GM19372 (cell line): ENCODE data around the gene FAM110A.
"Not testable (repeated sequence)": the region's sequence is repeated elsewhere in the genome, so short reads cannot be mapped to it uniquely, and the experiment has no call there.

Source experiments
- ATAC-seq: cut with Tn5 transposase; IDR thresholded peaks from one replicate; pipeline ENCODE4 v1.9.1; 2021; ENCODE audit warnings: mild to moderate bottlenecking, low read depth, moderate library complexity; ENCODE audit not compliant: unreplicated experiment

FAM110A gene

DNA sequence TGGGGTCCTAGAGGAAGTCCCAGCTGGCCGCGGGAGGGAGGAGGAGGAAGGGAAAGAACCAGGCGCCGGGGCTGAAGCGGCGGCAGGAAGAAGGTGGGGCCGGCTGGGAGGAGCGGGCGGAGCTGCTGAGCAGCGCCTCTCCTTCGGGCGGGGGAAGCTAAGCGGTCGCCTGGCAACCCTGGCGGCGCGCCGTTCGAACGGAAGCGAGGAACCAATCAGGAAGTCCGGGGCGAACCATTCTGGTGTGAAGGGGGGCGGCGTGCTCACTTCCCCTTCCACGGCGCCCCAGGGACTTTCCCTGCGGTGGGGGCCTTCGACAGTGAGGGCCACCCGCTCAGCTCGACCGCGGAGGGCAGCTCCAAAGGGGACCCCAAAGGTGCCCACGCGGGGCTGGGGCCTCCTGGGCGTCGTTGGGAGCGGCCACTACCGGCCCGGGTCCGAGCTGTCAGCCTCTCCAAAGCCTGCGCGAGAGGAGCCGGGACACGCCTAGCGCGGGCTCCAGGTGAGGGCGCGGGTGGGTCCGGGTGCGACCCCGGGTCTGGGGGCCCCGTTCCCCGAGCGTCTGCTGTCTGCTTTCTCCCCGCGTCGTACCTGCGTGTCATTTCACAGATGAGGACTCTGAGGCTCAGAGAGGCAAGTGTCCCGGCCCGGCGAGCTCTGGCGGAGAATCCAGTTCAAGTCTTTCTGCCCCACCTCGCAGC lies at the start of gene FAM110A:
Gene FAM110A, plus strand, starts transcription at position 266 of the 701 bp plus-strand sequence. CDS start 11,090 bp downstream, outside the sequence.
- ATAC-seq = peak; percentile 95

DNA sequence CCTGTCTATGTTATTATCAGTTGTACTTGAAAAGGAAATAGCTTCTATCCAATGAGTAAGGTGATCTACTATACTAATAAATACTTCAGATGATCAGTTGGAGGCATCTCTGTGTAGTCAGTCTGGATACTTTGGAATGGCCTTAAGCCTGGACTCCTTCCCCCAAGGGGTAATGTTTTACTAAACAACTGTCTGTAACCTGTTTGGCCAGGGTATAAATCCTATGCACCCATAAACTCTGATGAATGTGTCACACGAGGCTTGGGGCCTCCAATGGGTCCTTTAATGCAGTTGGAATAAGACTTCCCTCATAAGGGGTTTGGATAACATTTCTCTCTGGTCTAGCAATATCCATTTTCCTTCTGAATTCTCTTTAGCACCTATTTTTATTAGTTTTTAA lies 45.7 kb upstream of the FAM110A start:
- no peak for ATAC-seq

DNA sequence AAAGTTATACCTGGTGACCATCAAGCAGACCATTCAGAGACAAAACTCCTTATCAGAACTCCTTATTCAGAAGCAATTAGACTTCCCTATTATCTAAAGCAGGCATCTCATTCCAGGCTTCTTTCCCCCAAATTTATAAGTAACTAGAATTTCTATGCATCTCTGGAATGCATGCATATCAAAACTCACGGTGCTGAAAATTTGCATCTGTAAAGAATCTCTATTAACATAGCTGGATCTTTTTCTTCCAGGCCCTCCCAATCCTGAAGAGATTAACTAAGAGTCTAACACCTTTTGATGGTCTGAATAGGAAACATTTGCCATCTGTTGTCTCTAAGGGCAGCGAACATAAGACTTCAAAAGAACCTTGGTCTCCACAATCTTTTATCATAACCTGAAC lies 42.5 kb upstream of the FAM110A start:
- ATAC-seq = no peak

DNA sequence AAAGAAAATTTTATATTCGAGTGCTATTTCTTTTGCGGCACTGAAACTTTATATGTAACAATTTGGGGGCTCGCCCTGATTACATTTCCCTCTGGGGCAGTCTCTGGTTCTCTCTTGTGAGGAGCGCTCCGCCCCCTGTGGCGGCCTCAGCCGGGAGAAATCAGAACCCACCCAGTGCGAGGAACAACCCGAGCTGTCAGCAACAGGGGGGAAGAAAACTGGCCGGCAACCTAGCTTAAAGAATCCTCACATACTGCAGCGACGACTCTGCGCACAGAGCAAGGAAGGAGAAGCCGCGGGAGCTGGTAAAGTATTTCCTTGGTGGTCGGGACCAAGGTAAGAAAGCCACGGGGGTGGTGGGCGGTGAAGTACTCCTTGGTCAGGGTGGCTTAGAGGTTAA lies 41.3 kb upstream of the FAM110A start:
- no peak for ATAC-seq

DNA sequence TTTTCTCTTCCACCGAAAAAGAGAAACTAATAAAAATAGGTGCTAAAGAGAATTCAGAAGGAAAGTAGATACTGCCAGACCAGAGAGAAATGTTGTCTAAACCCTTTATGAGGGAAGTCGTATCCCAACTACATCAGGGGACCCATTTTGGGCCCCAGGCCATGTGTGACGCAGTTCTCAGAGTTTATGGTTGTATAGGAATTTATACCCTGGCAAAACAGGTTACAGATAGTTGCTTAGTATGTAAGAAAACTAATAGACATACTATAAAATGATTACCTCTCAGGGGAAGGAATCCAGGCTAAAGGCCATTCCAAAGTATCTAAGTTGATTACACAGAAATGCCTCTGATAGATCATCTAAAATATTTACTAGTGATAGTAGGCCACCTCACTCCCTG lies 36.6 kb upstream of the FAM110A start:
- ATAC-seq = no peak

DNA sequence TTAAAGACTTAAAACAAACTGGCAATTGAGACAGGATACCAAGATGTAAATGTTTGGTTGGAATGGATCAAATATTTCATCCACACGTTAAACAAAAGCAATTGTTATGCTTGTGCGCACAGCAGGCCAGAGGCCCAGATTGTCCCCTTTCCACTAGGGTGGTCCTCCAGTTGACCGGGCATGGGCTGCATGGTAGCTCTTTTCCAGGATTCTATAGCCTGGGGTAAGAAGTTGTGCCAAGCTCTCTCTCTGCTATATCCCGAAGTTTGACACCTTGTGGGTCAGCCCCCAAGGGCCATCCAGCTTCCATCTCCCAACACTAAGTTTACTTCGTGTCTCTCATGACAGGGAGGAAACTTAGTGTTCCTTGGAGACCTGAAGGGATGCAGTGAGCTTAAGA lies 34.8 kb upstream of the FAM110A start:
- ATAC-seq = not testable (repeated sequence)

DNA sequence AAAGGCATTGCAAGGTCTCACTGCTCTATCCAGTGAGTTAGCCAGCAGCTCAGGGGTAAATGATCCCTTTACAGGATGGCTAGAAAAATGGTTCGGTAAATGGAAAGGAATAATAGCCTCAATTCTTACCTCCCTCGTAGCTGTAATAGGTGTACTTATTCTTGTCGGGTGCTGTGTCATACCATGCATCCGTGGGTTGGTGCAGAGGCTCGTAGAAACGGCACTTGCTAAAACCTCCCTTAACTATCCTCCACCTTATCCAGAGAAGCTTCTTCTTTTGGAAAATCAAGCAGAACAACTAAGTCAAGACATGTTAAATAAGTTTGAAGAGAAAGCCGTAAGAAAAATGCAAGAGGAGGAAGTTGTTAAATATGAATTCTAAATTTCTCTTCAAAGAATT lies 33.5 kb upstream of the FAM110A start:
- not testable (repeated sequence) for ATAC-seq

DNA sequence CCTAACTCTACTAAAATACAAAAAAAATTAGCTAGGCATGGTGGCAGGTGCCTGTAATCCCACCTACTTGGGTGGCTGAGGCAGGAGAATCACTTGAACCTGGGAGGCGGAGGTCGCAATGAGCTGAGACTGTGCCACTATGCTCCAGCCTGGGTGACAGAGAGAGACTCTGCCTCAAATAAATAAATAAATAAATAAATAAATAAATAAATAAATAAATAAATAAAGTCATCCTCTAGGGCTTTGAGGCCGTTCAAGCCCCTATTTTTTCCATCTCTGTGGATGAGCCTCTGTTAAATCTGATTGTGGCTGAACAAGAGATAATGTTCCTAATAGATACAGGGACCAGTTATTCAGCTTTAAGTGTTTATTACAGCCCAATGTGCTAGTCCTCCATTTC lies 31.8 kb upstream of the FAM110A start:
- no peak for ATAC-seq

DNA sequence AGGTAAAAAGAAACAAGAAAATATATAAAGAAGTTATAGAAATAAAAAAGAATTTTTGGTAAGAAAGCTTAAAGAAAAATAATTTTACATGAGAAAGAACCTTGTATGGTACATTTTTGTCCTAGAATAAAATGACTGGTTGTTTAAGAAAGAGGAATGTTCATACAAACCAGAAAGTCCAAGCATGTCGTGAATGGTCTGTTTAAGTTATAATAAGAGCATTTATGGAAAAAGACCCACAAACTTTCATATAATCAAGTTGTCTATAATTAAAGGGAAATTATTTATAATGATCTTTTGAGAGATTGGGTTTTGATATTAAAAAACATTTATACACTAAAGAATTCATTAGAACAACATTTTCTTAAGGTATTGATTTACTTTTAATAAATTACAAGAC lies 27.8 kb upstream of the FAM110A start:
- no peak for ATAC-seq

DNA sequence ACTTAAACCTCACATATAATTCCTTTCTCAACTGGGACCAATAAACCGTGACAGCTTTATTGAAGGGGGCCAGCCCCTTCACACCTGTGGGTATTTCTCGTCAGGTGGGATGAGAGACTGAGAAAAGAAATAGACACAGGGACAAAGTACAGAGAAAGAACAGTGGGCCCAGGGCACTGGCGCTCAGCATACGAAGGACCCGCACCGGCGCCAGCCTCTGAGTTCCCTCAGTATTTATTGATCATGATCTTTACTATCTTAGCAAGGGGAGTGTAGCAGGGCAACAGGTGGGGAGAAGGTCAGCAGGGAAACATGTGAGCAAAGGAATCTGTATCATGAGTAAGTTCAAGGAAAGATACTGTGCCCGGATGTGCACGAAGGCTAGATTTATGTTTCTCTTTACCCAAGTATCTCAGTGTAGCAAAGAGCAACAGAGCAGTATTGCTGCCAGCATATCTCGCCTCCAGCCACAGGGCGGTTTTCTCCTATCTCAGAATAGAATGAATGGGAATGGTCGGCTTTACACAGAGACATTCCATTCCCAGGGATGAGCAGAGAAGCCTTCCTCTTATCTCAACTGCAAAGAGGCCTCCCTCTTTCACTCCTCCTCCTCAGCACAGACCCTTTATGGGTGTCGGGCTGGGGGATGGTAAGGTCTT lies 21.6 kb upstream of the FAM110A start:
- ATAC-seq = not testable (repeated sequence)

DNA sequence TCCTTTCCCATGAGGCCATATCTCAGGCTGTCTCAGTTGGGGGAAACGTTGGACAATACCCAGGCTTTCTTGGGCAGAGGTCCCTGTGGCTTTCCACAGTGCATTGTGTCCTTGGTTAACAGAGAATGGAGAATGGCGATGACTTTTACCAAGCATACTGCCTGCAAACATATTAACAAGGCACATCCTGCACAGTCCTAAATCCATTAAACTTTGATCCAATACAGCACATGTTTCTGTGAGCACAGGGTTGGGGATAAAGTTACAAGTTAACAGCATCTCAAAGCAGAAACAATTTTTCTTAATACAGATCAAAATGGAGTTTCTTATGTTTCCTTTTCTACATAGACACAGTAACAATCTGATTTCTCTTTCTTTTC lies 21.1 kb upstream of the FAM110A start:
- ATAC-seq = not testable (repeated sequence)

DNA sequence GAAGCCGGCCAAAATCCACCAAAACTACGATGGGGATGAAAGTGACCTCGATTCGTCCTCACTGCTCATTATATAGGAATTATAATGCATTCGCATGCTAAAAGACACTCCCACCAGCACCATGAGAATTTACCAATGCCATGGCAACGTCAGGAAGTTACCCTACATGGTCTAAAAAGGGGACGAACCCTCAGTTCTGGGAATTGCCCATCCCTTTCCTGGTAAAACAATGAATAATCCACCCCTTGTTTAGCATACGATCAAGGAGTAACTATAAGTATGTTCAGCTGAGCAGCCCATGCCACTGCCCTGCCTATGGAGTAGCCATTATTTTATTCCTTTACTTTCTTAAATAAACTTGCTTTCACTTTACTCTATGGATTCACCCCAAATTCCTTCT lies 20.1 kb upstream of the FAM110A start:
- no peak for ATAC-seq

DNA sequence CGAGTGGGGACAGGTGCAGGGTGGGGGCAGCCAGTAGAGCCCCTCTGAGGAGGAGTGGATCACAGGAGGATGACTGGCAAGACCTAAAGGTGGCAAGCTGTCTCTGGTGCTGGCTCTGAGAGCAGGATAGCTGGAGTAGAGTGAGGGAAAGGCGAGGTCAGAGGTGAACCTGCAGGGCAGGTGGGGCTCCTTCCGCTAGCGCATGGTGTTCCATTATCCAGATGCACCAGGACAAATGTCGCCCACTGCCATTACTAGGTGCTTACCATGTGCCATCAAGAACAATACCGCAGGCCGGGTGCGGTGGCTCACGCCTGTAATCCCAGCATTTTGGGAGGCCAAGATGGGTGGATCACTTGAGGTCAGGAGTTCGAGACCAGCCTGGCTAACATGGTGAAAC lies 18.3 kb upstream of the FAM110A start:
- ATAC-seq = no peak

DNA sequence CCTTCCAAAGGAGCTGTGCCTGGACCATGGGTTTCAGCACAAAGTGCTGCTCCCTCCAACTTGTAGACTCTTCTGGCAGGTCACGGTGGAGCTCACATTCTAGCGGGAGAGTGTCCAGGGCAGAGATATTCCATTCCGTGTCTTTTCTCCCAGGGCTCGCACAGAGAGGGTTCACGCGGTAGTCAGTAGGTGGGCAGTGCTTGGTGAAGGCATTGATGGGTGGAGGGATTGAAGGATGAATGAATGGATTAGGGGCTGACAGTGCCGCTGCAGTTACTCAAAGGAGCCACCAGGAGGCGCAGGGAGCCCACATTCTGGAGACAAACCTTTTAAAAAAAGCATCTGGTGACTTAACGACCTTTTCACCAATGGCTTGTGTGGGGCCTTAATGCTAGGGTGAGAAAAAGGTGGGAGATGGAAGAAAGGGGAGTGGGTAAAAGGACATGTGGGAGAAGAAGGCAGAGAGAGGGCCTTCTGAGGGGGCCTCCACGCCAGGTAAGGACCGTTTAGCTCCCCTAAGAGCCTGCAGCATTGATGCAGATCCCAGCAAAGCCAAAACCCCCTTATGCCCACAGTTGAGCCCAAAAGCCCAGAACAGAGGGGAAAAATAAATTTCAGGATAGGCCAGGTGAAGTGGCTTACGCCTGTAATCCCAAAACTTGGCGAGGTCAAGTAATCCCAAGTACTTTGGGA lies 17.5 kb upstream of the FAM110A start:
- no peak for ATAC-seq

DNA sequence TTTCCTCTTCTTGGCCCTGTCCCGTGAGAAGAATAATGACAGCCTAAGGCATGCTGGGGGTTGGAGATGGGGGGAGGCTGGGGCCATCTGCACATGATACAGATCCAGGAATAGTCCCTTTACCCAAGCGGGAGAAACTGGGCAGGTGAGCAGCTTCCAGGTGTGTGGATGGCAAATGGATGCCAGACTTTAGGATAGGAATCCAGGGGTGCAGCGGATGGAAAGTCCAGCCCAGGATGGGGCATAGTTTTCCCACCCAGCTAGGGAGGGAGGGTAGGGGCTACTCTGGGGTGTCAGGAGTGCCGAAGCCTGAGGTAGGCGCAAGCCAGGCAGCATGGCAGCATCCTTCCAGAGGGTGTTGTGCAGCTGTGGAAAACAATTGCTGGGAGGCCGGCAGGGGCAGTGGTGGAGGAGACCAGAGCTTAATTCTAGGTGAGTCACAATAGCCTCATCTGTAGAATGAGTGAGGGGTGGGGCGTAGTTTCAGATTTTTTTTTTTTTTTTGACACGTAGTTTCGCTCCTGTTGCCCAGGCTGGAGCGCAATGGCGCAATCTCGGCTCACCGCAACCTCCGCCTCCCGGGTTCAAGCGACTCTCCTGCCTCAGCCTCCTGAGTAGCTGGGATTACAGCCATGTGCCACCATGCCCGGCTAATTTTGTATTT lies 15.4 kb upstream of the FAM110A start:
- no peak for ATAC-seq

DNA sequence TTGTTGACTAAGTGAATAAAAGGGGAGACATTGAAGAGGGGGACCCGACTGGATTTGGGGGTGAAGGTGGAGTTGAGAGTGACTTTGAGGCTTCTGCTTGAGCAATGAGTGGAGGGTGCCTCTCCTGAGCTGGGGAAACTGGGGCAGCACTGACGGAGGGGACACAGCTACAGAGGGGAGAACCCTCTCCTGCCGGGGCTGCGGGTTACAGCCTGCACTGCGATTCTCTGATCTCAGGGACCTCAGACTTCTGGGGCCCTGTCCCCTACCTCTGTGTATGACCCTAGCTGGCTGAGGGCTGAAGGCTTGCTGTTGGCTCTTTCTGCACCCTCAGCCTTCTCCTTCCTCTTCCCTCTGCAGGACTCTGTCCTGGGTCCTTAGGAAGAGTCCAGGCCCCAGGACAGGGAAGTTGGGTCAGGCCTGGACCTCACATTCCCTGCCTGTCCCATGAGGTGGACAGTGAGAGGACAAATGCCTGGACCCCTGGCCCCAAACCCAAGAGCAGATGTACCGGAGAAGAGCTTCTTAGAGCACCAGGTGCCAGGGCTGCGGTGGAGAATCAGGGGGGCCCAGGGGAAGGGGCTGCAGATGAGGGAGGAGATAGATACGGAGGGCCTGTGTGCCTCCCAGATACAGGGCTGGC lies 13.7 kb upstream of the FAM110A start:
- ATAC-seq = no peak

DNA sequence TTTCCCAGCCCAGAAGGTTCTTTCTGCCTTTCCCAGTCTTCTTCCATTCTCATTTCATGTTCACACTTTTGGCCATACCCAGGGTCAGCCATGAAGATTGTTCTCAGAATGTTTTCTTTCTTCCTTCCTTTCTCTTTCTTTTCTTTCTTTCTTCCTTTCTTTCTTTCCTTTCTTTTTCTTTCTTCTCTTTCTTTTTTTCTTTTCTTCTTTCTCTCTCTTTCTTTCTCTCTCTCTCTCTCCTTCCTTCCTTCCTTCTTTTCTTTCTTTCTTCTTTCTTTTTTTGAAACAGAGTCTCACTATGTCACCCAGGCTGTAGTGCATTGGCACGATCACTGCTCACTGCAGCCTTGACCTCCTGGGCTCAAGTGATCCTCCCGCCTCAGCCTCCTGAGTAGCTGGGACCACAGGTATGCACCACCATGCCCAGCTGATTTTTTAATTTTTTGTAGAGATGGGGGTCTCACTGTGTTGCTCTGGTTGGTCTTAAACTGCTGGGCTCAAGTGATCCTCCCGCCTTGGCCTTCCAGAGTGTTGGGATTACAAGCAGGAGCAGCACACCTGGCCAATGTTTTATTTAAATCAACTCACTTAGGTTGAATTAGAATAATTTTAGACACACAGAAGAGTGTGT lies 13.1 kb upstream of the FAM110A start:
- ATAC-seq = no peak

DNA sequence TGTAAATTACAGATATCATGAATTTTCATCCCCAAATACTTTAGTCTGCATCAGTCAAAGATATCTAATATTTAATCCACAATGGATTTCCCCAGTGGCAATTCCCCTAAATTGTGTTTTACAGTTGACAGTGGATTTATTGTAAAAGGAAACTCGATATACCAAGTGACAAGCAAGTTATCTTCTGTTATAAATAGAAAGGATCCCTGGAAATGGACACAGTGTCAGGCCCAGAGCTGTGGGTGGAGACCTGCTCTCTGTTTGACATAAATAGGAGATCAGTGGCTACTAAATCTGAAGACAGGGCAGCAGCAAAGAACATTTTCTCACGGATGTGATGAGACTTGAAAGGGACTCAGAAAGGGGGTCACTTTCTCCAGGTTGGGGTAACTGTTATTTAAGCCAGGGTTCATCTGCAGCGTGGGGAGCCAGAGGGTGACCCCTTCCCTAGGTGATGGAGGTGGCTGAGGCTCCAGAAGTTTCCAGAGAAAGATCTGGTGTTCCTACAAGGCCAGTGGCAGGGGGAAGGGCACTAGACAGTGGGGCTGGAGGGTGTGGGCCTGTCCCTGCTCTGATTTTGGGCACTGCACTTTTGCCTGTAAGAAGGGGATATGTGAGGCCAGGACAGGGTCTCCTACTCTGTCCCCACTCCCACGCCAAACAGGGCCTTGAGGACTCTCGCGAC lies 12.3 kb upstream of the FAM110A start:
- no peak for ATAC-seq

DNA sequence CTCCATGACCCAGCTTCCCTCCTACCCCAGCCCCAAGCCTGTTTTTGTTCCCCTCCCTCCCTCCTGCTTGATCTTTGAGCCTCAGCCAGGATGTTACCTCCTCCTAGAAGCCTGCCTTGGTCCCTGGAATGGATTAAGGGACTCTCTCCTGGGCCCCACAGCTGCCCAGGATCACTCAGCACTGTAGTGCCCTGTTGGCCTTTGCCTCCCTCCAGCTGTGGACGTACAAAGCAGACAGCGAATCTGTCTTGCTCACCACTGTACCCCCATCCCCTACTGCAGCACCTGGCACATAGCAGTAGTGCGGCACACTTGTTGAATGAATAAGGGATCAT lies 11.8 kb upstream of the FAM110A start:
- no peak for ATAC-seq
